GM19438 (cell line): ENCODE measurements around the gene FOXP1.

Experiments used
- ATAC-seq: cut with Tn5 transposase; IDR thresholded peaks from one replicate; pipeline ENCODE4 v1.9.1; 2021; ENCODE audit warnings: low read depth; ENCODE audit not compliant: unreplicated experiment

FOXP1 gene

DNA sequence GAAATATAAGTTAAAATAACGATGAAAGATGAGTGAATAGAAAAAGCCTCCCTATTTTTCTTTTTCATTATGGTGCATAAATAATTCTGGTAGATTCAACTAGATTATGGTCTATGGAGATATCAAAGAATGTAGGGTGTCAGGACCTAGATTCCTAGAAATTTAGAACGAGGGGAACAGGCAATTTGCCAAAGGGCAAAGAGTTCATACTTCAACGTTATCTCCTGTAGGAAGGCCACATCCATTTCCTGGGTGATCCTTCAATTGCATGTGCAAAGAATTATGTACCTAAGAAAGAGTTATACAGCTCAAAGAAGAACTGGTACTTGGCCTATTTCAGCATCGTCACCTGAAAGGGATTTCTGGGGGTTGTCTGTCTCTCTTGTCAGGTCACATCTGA is 351.8 kb downstream of the FOXP1 start:
- ATAC-seq, result no peak

DNA sequence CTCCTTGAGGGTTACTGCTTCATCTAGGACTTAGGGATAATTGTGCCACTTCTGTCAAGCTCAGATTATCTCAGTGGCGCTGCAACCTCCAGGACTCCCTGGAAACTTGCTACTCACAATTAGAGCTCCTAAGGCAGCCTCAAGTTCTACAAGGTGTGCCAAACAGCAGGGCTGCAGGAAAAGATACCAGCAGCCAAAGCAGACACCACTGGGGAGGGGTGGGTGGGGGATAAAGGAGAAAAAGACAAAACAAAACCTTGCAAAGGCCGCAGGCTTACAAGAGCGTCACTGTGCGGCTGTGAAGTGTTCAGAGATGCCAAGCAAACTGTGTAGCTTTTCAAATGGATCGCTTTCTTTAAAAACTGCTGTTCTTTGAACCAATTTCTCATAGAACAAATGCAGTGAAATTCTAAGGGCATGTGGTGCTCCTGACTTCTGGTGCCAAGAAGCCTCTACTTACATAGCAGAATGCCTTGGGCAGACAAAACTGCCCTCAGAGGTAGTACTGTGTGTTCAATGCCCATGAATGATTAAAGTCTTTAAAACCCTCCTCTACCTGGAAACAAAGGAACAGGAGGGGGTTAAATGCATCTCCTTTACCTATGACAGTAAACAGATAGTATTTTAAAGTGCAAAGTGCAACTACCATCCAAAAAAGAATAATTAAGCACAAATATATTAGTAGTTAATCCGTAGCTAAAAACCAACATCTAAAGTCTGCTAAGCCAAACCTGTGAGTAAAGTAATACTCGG is 353.4 kb downstream of the FOXP1 start:
- no peak for ATAC-seq

DNA sequence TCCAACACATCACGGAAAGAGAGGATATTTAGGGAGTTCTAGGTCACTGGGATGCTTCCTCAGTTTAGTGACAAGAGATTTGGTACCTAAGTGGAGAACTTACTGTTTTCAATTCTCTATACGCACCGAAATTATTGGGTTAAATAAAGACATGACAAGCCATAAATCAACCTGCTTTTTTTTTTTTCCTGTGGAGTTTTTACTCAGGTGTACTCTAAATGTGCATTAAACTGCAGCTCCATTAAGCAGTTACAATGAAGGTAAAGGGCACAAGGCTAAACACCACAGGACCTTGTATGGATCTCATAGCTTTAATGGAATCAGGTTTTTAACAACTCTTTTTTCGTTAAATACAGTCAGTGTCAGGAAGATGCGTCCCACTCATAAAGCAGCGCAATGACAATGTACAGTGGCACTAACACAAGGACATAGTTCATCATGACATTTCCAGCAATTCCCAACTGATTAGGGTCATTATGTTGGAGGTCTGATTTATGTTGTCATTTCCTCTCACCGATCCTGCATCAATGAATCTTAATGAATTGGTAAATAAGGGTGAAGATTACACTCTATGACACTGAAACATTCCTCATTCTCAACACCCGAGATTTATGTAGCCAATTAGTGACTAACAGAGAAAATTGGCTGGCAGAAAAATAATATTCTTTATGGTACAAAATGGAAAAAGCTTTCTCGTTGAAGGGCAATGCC is 355.2 kb downstream of the FOXP1 start:
- ATAC-seq, result no peak

DNA sequence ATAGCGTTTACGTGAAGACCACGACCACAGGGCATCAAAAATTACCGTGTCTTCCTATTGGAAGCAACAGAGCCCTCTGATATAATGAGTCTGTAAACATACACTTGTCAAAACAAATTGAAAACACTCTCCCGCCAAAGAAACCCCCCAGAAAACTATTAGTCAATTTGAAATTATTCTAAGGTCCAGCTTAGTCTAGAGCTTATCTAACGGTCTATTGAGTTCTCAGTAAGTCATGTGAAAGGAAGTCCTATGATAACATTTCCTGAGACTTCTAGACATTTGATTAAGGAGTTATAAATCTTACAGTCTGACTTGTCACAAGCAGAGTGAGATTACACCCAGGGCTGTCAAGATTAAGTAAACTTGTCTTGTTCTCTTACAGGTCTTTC is 356.3 kb downstream of the FOXP1 start:
- peak; percentile 10 for ATAC-seq

DNA sequence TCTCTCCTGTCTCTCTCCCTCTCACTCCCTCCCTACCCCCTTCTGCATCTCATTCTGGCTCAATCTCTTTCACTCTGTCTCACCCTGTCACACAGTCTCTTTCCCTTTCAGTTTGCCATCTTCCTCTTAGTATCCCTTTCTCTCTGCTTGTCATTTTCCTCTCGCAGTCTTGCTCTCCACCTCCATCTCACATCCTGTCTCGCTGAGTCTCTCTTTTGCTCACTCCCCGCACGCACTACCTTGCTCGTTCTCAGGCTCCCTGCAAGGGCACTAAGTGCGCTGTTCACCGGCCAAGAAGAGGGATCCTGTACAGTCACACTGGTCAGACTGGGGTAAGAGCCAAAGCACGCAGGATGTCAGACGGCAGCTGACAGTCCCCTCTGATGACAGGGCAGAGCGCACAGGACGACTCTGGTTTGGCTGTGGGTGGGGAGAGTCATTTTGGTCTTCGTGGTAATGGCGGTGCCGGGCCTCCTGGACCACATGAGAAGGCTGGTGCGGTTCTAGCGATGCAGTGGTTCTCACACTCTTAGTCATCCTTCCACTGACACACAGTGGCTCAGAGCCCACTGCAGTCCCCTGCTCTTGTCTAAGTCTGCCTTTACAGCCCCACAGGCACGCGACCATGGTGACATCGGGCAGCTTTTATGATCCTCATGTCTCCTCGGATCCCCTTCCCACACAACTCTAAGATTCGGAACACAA is 356.8 kb downstream of the FOXP1 start:
- peak; percentile 83 for ATAC-seq

DNA sequence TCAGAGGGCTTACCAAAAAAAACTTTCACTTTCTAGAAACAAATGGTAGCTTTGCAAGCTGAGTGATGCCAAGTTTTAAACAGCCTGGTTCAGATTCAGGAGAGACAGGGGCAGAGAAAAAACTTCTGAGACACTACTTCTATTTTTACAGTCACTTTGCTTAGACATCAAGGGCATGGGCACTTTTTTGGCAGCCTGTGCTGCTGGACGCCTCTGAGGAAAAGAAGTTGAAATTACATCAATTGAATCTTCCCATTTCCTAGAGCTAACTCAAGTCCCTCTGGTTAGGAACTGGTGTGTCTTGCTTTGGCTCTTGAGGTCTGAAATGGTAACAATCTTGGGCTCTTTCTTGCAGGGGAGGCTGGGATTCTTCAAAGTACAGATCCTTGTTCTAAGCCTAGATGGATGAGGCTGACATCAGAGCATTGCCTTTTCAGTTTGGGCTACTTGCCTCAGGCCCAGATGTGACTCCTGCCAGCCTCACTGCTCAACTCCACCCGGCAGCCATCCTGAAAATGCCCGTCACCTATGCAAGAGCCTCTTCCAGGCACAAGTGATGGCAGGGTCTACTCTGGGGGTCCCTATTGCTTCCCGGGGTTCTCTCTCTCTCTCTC is 357.5 kb downstream of the FOXP1 start:
- ATAC-seq, result no peak

DNA sequence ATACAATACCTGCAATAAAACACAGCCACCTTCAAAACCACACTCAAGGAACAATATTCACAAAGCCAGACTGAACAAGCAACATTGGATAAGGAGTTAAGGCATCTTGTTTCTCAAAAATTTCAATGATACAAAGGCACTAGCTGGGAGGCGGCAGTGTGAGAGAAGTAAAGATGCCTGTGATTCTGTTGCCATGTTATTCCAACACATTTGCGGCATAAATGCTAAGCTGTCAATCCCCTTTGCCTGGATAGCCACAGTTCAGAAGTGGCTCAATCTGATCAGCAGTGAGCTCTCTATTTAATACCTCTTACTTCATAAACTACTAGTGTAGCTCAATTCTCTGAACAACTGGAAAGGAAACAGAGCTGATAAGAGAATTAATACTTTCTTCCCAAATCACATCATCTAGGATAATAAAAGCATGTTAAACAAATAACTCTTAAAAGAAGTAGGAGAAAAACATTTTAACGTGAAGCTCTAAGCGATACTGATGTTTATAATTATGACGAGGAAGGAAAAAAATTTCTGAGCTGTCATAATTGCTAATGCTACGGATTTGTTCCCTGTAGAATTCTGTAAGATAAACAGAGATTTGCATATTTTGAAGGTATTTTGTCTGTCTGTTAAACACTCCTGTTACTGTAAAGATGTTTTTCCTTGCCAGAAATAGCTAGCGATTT is 358.4 kb downstream of the FOXP1 start:
- no peak for ATAC-seq

DNA sequence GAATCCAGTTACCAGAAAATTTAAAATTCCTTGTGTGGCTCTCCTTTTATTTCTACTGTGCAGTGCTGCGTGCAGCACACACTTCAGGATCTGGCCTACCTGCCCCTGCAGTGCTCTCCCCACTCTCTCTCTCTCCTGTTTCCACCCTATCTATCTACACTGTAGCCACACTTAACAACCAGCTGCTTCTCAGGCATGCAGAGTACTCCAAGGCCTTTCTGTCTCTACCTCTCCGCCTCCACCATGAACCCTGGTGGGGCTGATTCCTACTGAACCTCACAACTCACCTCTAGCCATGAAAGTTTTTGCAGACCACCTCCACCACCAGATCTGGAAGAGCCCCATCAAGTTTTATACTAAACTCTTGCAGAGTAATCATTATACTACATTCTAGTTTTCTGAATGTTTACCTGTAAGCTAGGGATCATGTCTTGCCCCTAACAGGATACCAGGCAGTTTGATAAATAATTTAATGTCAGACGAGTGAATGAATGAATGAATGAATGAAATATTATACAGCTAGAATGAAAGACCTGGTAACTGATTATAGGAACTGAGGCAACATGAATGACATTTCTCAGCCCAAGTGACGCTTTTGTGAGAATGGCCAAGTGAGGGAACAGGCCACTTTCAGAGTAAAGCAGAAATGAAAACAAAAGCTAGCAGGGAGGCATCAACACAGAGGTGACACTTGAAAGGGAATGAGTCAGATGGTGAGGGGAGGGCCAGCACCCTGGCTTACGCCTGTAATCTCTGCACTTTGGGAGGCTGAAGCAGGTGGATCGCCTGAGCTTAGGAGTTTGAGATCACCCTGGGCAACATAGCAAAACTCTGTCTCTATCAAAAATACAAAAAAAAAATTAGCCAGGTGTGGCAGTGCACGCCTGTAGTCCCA is 363.5 kb downstream of the FOXP1 start:
- peak; percentile 96 for ATAC-seq

DNA sequence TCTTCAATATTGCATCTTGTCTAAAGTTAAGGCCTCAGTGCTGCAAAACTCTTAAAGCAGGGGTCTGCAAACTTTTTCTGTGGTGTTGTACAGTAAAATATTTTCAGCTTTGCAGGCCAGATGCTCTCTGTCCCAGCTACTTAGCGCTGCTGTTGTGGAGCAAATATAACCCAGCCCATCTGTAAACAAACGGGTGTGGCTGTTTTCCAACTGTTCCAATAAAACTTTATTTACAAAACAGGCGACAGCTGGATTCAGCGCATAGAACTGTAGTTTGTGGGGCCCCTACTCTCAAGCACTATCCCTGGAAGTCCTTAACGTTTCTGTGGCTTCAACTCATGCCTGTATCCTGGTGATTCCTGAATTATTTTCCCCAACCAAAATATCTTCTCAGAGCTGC is 365.0 kb downstream of the FOXP1 start:
- ATAC-seq, result no peak

DNA sequence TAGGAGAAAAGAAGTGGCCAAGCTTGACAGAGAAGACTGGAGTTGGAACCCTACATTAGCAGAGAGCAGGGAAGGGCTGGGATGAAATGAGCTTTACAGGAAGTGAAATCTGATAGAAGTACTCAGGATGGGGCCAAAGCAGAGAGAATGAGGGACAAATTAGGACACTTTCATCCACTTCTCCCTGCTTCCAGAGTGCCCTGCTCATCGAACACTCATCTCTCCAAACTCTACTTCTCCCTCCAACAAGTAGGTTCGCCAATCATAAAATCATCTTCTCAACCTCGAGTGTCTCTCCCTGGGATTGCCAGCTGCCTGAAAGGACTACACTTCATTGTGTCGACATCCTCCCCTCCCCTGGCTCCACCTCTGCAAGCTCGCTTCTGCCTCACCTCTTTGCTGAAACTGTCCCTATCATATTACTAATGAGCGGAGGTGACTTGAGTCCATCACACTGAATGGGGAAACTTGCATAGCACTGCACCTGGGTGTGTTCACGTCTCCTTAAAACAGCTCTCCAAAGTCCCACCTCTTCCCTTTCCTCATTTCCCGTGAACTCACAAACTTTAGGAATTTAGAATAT is 365.8 kb downstream of the FOXP1 start:
- ATAC-seq, result no peak

DNA sequence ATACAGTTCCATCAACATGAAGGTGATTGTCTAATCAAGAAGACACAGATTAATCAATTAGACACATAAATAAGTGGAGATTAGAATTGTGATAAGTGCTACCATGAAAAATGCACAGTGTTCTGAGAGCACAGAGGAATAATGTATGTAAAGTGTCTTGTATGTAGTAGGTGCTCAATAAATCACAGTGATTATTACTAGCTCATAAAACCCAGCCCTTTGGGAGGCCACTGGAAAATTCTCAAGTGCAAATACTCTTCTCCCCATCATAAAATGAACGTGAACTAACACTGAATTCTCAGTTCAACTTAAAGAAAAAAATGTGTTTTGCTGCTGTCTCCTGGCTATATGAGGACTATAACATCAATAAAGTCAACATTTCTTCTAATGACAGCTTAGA is 368.2 kb downstream of the FOXP1 start:
- ATAC-seq, result no peak

DNA sequence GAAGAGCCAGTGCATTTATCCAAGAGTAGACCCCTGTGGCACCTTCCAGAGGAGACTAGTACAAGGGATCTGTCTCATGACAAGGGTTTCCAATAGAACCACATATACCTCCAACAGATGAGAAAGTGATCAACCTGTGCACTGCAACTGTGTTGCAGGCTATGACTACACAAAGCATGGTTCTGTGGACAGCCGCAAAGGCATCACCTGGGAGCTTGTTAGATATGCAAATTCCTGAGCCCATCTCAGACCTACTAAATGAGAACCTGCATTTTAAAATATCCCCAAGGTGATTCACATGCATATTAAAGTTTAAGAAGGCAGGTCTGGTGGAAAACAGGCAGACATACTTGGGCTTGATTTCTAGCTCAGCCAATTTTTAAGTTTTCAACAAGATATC is 368.7 kb downstream of the FOXP1 start:
- no peak for ATAC-seq

DNA sequence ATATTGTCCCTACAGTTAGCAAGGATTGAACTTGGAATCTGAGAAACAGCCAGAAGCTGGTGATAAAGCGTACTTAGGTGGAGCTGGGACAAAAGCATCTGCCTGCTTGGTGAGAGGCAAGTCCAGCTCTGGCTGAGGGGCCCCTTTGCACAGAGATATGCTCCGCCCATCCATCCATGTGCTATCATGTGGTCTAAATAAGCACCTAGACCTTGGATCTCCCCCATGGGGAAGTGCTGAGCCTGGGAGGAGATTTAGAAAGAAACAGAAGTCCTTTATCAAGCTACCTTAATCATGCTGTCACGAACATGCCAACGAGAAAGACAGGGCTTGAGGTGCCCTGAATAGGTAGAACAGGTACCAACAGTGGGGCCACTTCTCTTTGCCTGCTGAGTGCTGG is 369.5 kb downstream of the FOXP1 start:
- no peak for ATAC-seq

DNA sequence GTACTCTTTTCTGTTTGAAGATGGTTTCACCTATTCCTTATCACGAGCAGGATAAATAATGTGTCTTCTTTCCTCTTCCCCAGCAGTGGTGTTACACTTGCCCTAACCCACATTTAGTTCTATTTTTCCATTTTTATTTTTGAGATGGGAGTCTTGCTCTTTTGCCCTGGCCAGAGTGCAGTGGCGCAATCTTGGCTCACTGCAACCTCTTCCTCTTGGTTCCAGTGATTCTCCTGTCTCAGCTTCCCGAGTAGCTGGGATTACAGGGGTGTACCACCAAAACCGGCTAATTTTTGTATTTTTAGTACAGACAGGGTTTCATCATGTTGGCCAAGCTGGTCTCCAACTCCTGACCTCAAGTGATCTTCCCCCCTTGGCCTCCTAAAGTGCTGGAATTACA is 372.4 kb downstream of the FOXP1 start:
- ATAC-seq, result no peak

DNA sequence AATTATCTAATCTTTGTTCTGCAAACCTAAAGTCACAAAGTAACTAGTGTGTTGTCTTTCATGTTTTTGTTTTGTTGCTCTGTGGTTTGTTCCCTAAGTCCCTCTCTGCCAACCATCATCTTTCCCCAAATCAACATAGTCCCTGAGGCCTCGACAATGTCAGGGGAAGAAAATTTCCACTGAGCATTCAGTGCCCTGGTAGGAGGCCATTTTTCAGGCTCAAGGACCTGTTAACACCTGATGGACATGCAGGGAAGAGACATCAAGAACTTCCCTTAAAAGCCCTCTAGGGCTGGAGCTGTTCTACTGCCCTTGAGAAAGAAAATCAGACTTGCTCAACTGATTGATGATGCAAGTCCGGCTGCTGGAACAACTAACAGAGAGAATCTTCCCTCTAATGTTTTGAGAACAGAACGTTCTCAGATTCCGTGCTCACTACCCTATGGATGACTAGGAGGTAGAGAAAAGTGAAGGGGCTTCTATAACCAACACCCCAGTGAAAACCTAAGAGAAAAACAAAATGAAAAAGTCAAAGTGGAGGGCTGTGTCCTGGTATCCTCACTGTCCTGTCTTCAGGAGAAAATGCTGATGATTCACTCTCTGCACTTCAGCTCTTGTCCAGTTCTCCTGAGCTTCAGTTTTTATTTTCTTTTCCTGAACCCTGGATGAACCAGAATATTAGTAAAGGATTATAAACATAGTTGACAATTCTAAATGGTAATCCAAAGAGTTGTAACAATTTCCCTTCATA is 373.1 kb downstream of the FOXP1 start:
- no peak for ATAC-seq

DNA sequence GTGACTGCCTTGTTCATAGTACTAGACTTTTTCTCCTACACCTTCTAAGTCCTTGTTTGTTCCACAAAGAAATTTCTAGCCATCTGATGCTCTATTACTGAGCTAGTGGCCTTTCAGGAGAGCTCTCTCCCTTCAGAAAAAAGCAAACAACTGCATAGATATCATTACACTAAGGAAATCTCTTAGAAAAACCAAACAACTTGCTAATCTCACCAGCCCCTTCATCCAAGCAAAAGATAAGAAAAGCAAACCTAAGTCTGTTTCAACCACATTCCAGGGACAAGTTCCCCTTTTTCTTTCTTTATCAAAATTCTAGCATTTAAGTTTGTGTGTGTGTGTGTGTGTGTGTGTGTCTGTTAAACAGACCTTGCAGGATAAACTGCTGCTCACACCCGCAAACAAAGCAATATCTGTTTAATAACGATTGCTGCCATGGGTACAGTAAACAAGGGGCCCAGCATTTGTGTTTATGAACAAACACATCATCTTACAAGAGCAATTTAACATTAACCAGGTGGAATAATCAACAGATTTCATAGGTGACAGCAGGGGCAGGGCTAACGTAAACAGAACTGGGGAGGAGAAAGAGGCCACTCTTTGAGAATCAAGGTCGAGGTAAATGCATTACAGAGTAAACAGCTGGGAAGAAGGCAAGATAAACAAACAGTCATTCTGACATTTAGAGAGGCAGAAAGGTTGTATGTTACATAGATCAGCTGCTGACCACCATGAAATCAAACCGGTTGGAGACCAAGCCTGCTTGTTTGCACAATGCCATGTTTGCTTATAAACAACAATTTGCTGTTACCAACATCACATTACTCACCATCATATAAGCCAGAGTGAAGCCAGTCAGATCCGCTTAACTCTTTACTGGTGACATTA is 375.1 kb downstream of the FOXP1 start:
- ATAC-seq, result no peak

DNA sequence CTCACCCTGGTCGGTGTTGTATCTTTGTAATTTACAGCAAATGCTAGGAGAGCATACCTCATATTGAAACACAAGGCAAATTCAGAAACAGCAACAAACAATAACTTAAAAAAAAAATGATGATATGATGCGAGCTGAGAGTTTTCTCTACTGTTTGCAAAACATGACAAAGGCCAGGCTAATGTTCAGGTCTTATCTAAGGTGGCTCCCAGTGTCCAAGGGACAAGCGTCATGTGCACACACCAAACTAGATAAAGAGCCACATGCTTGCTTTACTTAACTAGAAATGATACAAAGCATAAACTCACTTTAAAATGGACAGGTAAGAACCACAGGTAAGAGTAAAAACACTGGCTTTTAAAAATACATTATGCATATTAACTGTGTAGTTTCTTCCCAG is 375.9 kb downstream of the FOXP1 start:
- ATAC-seq, result no peak
